T-helper 2 cell (primary cell): Measurements from ENCODE around the gene HABP4.
A peak's percentile ranks its signal among the peaks of the same experiment; 100 is the strongest.

Experiments used
- DNase-seq, 5 experiments: peaks; one replicate each; pipeline versions ENCODE4 v3.0.0 to v3.0.0-alpha.2; 2012 to 2022
- total RNA-seq, 2 donors: gene quantifications; one replicate each; lab custom pipeline; 2026; lab: John Stamatoyannopoulos, UW

The HABP4 gene
- 34.6 to 37.6 reads per million in 2 donors for total RNA-seq

DNA sequence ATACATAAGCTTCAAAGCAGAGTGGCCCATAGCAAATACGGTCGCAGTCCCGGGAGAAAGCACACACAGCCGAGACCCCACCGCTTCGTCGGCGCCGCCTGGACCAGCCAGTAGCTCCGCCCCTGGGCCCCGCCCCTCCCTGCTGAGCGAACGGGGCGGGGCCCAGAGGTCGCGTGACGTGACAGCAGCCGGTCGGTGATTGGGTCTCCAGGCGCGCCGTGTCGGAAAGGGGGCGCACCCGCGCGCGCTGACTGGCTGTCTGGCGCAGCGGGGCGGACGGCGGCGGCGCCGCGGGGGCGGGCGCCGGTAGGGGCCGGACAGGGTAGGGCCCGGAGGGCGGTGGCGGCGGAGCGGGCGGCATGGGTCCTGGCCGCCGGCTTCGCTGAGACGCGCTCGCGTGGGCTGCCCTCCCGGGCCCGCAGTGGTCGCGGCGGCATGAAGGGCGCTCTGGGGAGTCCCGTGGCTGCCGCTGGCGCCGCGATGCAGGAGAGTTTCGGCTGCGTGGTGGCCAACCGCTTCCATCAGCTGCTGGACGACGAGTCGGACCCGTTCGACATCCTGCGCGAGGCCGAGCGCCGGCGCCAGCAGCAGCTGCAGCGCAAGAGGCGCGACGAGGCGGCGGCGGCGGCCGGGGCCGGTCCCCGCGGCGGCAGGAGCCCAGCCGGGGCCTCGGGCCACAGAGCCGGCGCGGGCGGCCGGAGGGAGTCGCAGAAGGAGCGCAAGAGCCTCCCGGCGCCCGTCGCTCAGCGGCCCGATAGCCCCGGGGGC is at the start of gene HABP4:
Gene HABP4 (plus strand): TSS at position 325 of the 768 bp plus-strand sequence. CDS start 111 bp downstream, at position 436.
- DNase-seq = peak; percentile 89 to 97 (median 94)

DNA sequence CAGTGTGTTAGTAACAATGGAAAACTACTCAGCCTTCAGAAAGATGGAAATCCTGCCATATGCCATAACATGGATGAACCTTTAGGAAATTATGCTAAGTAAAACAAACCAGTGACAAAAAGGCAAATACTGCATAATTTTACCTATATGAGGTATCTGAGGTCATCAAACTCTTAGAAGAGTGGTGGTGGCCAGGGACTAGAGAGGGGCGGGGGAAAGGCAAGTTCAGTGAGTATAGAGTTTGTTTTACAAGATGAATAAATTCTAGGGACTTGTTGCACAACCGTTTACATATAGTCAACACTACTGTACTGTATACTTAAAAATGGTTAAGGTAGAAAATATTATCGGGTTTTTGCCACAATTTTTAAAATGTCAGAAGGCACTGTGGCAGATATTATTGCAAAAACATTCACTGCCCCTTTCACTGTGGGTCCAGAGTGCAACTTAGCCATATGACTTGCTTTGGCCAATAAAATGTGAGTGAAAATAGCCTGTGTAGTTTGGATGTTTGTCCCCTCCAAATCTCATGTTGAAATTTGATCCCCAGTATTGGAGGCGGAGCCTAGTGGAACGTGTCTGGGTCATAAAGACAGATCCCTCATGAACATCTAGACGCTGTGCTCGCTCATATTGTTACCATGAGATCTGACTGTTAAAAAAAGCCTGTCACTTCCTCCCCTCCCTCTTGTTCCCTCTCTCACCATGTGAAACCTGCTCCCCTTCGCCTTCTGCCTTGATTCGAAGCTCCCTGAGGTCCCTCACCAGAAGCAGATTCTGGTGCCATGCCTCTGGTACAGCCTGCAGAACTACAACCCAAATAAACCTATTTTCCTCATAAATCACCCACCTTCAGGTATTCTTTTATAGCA is 41.3 kb upstream of the HABP4 start:
- DNase-seq = peak in 1 of 5 experiments; percentile 65

DNA sequence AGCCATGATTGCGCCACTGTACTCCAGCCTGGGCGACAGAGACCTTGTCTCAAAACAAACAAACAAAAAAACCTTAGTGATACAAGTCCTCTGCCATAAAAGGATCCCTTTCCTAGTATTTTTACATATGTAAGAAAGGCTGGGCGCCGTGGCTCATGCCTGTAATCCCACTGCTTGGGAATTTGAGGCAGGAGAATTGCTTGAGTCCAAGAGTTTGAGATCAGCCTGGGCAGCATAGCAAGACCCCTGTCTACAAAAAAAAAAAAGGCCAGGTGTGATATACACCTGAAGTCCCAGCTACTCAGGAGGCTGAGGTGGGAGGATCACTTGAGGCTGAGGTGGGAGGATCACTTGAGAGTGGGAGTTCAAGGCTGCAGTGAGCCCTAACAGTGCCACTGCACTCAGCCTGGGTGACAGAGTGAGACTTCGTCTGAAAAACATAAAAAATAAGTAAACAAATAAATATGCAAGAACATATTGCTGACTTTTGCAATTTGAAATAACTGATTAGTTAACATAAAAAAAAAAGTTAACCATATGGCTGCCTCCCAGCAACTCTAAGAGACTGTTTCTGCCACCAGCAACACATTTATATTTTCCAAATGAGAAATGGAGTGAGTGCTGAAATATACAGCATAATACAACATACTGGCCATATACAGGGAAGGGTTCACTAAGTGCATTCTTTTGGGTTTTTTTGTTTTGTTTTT is 38.7 kb upstream of the HABP4 start:
- DNase-seq = no peak

- no peak for DNase-seq
Observed at GRCh38 chr9:96412174-96412913, 37.6 kb upstream of the HABP4 start.

DNA sequence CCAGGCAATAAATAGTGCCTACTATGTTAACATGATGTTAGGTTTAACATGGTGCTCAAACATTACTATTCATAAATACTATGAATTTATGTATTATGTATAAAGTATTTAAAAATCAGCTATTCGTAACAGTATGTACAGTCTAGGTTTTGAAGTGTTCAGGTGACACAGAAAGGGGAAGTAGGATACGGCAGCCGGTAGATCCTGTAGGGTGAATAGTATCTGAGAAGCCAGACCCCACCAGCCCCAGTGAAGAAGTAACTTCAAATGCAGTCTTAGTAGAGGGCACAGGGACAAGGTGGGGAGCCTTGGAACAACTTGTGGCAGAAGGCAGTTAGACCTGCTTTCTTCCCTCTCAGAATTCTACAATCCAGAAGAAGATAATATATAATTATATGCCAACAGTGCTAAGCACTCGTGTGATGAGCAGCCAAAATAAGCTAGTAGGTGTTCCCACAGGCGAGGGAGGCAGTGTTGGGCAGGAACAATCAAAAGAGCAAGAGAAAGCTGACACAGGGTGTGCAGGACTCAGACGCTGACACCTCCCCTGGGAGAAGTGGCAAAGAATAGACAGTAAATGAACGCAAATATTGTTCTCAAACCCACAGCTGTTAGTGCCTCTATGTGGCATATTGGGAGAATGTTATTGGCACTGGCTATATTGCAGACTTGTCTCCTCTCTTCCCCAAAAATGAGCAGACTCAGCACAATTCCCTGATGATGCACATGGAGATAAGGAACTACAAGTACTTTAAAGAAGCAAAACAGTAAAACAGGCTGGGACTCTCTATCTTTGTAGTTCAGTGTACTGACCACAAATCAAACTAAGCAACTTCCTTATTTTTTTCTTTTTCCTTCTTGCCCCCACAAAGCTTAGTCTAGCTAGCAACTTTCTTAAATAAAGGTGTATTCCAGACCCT is 36.4 kb upstream of the HABP4 start:
- peak in 1 of 5 experiments; percentile 41 for DNase-seq

GRCh38 chr9:96417051-96417586 is 32.9 kb upstream of the HABP4 start:
- DNase-seq = peak; percentile 82 to 93 (median 87)

DNA sequence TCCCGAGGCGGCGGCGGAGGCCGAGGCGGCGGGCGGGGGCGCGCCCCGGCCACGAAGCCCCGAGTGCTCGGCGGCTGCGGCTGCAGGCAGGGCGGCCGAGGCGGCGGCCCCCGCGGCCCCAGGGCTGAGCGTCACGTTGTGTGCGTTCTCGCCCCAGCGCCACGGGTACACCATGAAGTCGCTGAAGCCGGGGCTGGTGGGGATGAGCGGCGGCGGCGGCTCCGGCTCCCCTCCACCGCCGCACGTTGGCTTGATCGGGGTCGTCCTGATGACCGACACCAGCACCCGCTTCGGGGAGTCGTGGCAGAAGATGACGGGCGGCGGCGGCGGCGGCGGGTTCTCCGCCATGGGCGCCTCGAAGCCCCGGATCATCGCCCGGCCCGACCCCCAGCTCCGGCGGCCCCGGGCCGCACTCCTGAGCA is 32.3 kb upstream of the HABP4 start:
- peak in 1 of 5 experiments; percentile 45 for DNase-seq

DNA sequence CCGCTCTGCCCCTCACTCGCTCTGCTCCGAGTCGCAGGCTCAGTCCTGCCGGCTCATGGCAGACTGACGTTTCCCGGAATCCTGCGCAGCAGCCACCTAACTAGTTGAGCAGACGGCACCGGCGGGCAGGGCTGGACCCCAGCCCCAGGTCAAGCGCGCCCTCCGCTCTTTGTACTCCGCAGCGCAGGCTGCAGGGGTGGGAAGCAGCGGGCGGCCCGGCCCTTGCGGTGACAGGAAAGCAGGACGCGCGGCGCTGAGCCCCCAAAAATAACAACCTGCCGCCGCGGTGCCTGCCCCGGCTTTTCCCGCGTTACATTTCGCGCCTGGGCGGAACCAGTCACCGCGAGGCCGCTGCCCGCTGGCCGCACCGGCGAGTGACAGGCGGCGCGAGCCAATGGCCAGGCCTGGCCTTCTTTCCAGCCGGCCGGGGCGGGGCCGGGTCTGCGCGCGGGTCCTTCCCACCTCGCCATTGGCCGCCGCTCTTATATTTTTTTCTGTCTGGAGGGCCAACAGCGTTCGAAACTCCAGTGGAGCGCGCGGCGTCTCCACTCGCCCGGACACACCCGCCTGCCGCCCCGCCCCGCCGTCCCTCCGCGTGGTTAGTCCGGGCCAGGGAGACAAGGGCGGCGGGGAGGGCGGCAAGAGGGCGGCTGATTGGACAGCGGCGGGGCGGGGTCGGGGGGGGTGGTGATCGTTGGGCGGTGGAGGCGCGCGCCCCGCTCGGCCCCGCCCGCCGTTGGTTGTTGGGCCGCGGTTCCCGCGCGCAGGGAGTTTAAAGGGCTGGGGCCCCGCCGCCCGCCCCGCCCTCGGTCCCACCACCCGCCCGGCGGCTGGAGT is 31.7 kb upstream of the HABP4 start, which contains the start of gene ZNF367:
Gene ZNF367 (minus strand): TSS at position 288 of the 837 bp plus-strand sequence. CDS start 338 bp downstream, outside the sequence.
- DNase-seq = peak; percentile 86 to 99 (median 88)

DNA sequence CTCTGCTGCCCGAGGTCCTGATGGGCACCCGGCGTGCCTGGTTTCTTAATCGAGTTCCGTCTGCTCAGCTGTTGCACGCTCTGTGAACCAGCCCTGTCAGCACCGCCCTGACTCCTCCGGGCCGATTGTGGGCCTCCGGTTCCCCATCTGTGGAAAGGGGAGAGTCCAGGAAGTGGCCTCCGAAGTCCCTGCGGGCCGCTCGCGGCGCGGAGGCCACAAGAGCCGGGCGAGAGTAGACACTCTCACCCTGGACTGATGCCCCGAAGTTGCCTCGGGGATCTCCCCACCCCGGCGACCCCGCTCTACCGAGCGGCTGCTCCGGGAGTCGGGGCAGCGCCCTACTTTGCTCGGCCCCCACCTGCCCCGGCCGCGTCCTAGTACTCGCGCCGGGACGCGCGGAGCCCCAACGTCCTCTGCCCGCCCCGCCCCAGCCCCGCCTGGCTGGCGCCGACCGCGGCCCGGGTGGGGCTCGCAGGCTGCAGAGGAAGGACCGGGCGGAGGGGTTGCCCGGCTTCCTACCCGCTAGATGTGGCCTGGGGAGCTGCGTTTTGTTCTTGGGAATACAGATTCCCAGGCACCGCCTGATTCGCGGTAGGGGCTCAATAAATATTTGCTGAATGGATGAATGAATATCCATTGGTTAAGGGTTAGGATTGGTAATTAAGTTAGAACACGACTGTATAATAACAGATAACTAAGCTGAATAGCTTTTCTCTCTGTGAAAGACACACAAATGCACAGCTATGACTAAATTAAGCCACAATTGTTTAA is 30.9 kb upstream of the HABP4 start:
- DNase-seq = peak; percentile 21 to 89 (median 38)

- DNase-seq = no peak
Observed at GRCh38 chr9:96419691-96419969, 30.3 kb upstream of the HABP4 start.

GRCh38 chr9:96420468-96421219 is 29.3 kb upstream of the HABP4 start:
- peak in 1 of 5 experiments; percentile 70 for DNase-seq

GRCh38 chr9:96423322-96423984 is 26.5 kb upstream of the HABP4 start:
- DNase-seq = no peak

- DNase-seq = no peak
Observed at GRCh38 chr9:96423985-96424336, 26.0 kb upstream of the HABP4 start.

DNA sequence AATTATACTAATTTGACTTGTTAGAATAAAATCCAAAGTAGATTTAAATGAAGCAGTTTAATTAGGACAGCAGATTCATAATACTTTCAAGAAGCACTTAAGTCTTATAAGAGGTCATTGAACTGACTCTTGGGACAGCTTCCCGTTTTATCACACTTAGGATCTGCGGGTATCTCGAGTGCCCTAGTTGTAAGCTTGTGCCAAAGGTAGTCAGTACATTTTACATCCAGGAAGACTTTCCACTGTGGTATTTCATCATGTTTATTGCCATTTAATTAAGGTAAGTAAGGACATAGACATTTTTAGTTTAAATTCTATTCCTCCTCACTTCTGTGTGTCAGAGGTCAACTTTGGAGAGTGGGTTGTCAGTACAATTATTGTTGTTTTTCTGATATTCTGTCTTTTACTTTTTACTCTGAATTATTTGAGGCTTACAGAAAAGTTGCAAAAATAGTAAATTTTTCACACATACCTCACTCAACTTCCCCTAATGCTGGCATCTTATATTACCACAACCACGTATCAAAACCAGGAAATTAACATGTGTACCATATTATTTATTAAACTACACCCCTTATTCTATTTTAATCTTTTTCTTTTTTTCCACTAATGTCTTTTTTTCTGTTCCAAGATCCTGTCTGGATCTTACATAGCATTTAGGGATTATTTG is 24.3 kb upstream of the HABP4 start:
- DNase-seq = peak in 1 of 5 experiments; percentile 36

GRCh38 chr9:96429732-96430131 is 20.2 kb upstream of the HABP4 start:
- DNase-seq = no peak

- DNase-seq = no peak
Observed at GRCh38 chr9:96430377-96430776, 19.6 kb upstream of the HABP4 start.

GRCh38 chr9:96435345-96435744 is 14.6 kb upstream of the HABP4 start:
- no peak for DNase-seq
